Naive thymus-derived CD8-positive, alpha-beta T cell (primary cell): ENCODE results near the gene ATG16L1. TPM values are rescaled to one million over a fixed set of nuclear protein-coding genes. Genes with fewer than 3 reads are reported as not detected.

Source experiments
- ATAC-seq, 2 donors: fragments of 150-1000 bp; cut with Tn5 transposase in 1 of 2; sonication (Bioruptor Pico), chemical (Tn5 transposase) in 1 of 2; 1 replicate in 1 of 2; 2 replicates in 1 of 2; pipeline ENCODE4 v1.10.0; 2021; ENCODE audit warnings: mild to moderate bottlenecking in 2 of 2, moderate library complexity in 2 of 2
- POLR2A ChIA-PET: fragments of 350-600 bp; sonication (Branson Sonifier 250); formaldehyde crosslinking; loops from one replicate; lab custom pipeline; 2021; ENCODE audit warnings: antibody characterized with exemption; lab: Charles Lee
- DNase-seq, 10 donors: peaks; one replicate each; pipeline versions ENCODE4 v3.0.0 to v3.0.0-alpha.2; 2020 to 2022
- H3K27ac Mint-ChIP-seq, 10 donors: one replicate each; pipeline ENCODE4 v1.8.0; 2020 to 2022; ENCODE audit warnings: mild to moderate bottlenecking in 10 of 10, mixed read lengths in 10 of 10, moderate library complexity in 4 of 10, inconsistent platforms in 1 of 10
- H3K27me3 Mint-ChIP-seq, 5 donors: one replicate each; pipeline ENCODE4 v1.8.0; 2021 to 2022; ENCODE audit warnings: mixed read lengths in 5 of 5
- H3K36me3 Mint-ChIP-seq, 3 donors: one replicate each; pipeline ENCODE4 v1.8.0; 2020 to 2022; ENCODE audit warnings: mixed read lengths in 3 of 3, mild to moderate bottlenecking in 2 of 3, inconsistent platforms in 1 of 3
- H3K4me1 Mint-ChIP-seq, 4 donors: one replicate each; pipeline ENCODE4 v1.8.0; 2021 to 2022; ENCODE audit warnings: mixed read lengths in 4 of 4
- H3K4me3 Mint-ChIP-seq, 10 donors: one replicate each; pipeline ENCODE4 v1.8.0; 2020 to 2022; ENCODE audit warnings: mild to moderate bottlenecking in 10 of 10, mixed read lengths in 10 of 10, moderate library complexity in 6 of 10, inconsistent platforms in 1 of 10
- H3K9me3 Mint-ChIP-seq, 9 donors: one replicate each; pipeline ENCODE4 v1.8.0; 2020 to 2022; ENCODE audit warnings: mixed read lengths in 9 of 9, mild to moderate bottlenecking in 3 of 9, inconsistent platforms in 1 of 9, moderate library complexity in 1 of 9
- polyA plus RNA-seq, 3 donors: library from polyadenylated mRNA; unstranded; fragments of 300-500 nt; fragmentation: Illumina TruSeq; gene quantifications; one replicate each; pipeline ENCODE4 v1.2.3, GENCODE V29; 2021
- total RNA-seq, 8 experiments: library from RNA in 2 of 8; stranded (reverse) in 2 of 8; gene quantifications; one replicate each; pipeline ENCODE4 v1.2.3 and lab custom pipeline; 2021 to 2026

ATG16L1 gene
- total and polyA plus RNA-seq, 5 experiments from 2014 or later: 12.4 to 78.5 (median 19.3) TPM

- DNase-seq: no peak
- POLR2A ChIA-PET: interaction anchor here (0.9 to 1.2 kb wide), 2 partner anchors 11 to 53 kb away, joined by 3 read pairs; no protein-coding TSS in a partner anchor
- Mint-ChIP-seq H3K27ac (peak overlapping the region in 3 of 10 donors; percentile 39 to 71 (median 55)), H3K27me3 (no peaks in the 10 kb centered on the region), H3K9me3 (no peaks in the 10 kb centered on the region), H3K36me3 (peaks cover 18 to 97% (median 46%) of the 10 kb centered on the region in 3 donors), H3K4me3 (peak overlapping the region in 1 of 10 donors; percentile 38), H3K4me1 (peaks cover 25 to 42% (median 31%) of the 10 kb centered on the region in 4 donors)
- no peak for ATAC-seq
Measured at GRCh38 chr2:233278921-233279320, 27.4 kb downstream of the ATG16L1 start.

- peaks cover 25 to 40% (median 31%) of the 10 kb centered on the region in 4 donors for H3K4me1 Mint-ChIP-seq
- ATAC-seq (no peak), DNase-seq (no peak)
- peak overlapping the region; percentile 49 to 91 (median 72) for H3K27ac Mint-ChIP-seq
- POLR2A ChIA-PET: interaction anchor here (0.6 kb wide), 1 partner anchor 190 kb away, joined by 4 read pairs; no protein-coding TSS in a partner anchor
- no peaks in the 10 kb centered on the region for H3K27me3 Mint-ChIP-seq
- H3K36me3 Mint-ChIP-seq: peaks cover 16 to 97% (median 37%) of the 10 kb centered on the region in 3 donors
- H3K9me3 Mint-ChIP-seq: no peaks in the 10 kb centered on the region
- H3K4me3 Mint-ChIP-seq: peak overlapping the region in 1 of 10 donors; percentile 30
Measured at GRCh38 chr2:233280114-233280693, 28.7 kb downstream of the ATG16L1 start.

- H3K36me3 Mint-ChIP-seq: peaks cover 15 to 96% (median 35%) of the 10 kb centered on the region in 3 donors
- DNase-seq (no peak), ATAC-seq (peak; percentile 29 to 37)
- peak overlapping the region in 8 of 10 donors; percentile 16 to 73 (median 53) for H3K4me3 Mint-ChIP-seq
- no peaks in the 10 kb centered on the region for H3K9me3 Mint-ChIP-seq
- no peaks in the 10 kb centered on the region for H3K27me3 Mint-ChIP-seq
- H3K4me1 Mint-ChIP-seq: peaks cover 24 to 44% (median 34%) of the 10 kb centered on the region in 4 donors
- peak overlapping the region; percentile 72 to 98 (median 88) for H3K27ac Mint-ChIP-seq
- POLR2A ChIA-PET: interaction anchor here (1.0 to 1.5 kb wide), 5 partner anchors 9 to 50 kb away, joined by 3 to 6 read pairs (median 3); no protein-coding TSS in a partner anchor
Measured at GRCh38 chr2:233281553-233281952, 30.1 kb downstream of the ATG16L1 start.

- POLR2A ChIA-PET: interaction anchor here (0.8 to 1.5 kb wide), 6 partner anchors 8 to 72 kb away, joined by 3 to 6 read pairs (median 3); partner anchors contain the start of gene DGKD
Measured at GRCh38 chr2:233281992-233282603, 30.6 kb downstream of the ATG16L1 start.

GRCh38 chr2:233285921-233286320, 34.4 kb downstream of the ATG16L1 start:
- POLR2A ChIA-PET: interaction anchor here (0.7 to 0.9 kb wide), 2 partner anchors 16 to 28 kb away, joined by 4 to 5 read pairs; no protein-coding TSS in a partner anchor
- peak overlapping the region in 7 of 10 donors; percentile 6 to 89 (median 70) for H3K27ac Mint-ChIP-seq
- DNase-seq (no peak), ATAC-seq (no peak)
- H3K36me3 Mint-ChIP-seq: peaks cover 26 to 96% (median 30%) of the 10 kb centered on the region in 3 donors
- no peaks in the 10 kb centered on the region for H3K9me3 Mint-ChIP-seq
- H3K27me3 Mint-ChIP-seq: no peaks in the 10 kb centered on the region
- H3K4me3 Mint-ChIP-seq: no peak overlapping the region
- peaks cover 28 to 50% (median 41%) of the 10 kb centered on the region in 4 donors for H3K4me1 Mint-ChIP-seq

More at GRCh38 chr2:233281992-233282603, 30.6 kb downstream of the ATG16L1 start:
- Mint-ChIP-seq H3K4me3 (peak overlapping the region in 9 of 10 donors; percentile 16 to 73 (median 50)), H3K27ac (peak overlapping the region; percentile 72 to 98 (median 88)), H3K9me3 (no peaks in the 10 kb centered on the region), H3K27me3 (no peaks in the 10 kb centered on the region), H3K36me3 (peaks cover 15 to 97% (median 37%) of the 10 kb centered on the region in 3 donors), H3K4me1 (peaks cover 24 to 44% (median 37%) of the 10 kb centered on the region in 4 donors)
- ATAC-seq (peak; percentile 77 to 85), DNase-seq (peak in 4 of 10 donors; percentile 4 to 37 (median 18))

- no peak for ATAC-seq
- H3K4me3 Mint-ChIP-seq: no peak overlapping the region
- peak overlapping the region; percentile 22 to 89 (median 60) for H3K27ac Mint-ChIP-seq
- no peak for DNase-seq
- peaks cover 23 to 96% (median 46%) of the 10 kb centered on the region in 3 donors for H3K36me3 Mint-ChIP-seq
- H3K27me3 Mint-ChIP-seq: no peaks in the 10 kb centered on the region
- H3K4me1 Mint-ChIP-seq: peaks cover 15 to 35% (median 22%) of the 10 kb centered on the region in 4 donors
- no peaks in the 10 kb centered on the region for H3K9me3 Mint-ChIP-seq
- POLR2A ChIA-PET: interaction anchor here (1.3 kb wide), 1 partner anchor 18 kb away, joined by 5 read pairs; no protein-coding TSS in a partner anchor
Measured at GRCh38 chr2:233287871-233288270, 36.4 kb downstream of the ATG16L1 start.

- POLR2A ChIA-PET: interaction anchor here (1.3 kb wide), 1 partner anchor 18 kb away, joined by 5 read pairs; no protein-coding TSS in a partner anchor
- H3K4me1 Mint-ChIP-seq: peaks cover 12 to 29% (median 16%) of the 10 kb centered on the region in 4 donors
- peaks cover 20 to 97% (median 46%) of the 10 kb centered on the region in 3 donors for H3K36me3 Mint-ChIP-seq
- no peak overlapping the region for H3K4me3 Mint-ChIP-seq
- H3K27me3 Mint-ChIP-seq: no peaks in the 10 kb centered on the region
- no peaks in the 10 kb centered on the region for H3K9me3 Mint-ChIP-seq
- no peak for ATAC-seq
- peak overlapping the region in 9 of 10 donors; percentile 18 to 89 (median 62) for H3K27ac Mint-ChIP-seq
- no peak for DNase-seq
Measured at GRCh38 chr2:233288663-233289062, 37.2 kb downstream of the ATG16L1 start.

- peaks cover 14 to 27% (median 16%) of the 10 kb centered on the region in 4 donors for H3K4me1 Mint-ChIP-seq
- POLR2A ChIA-PET: interaction anchor here (0.8 to 1.3 kb wide), 4 partner anchors 8 to 65 kb away, joined by 3 read pairs; no protein-coding TSS in a partner anchor
- H3K36me3 Mint-ChIP-seq: peaks cover 20 to 97% (median 48%) of the 10 kb centered on the region in 3 donors
- ATAC-seq (no peak), DNase-seq (no peak)
- H3K9me3 Mint-ChIP-seq: no peaks in the 10 kb centered on the region
- no peaks in the 10 kb centered on the region for H3K27me3 Mint-ChIP-seq
- H3K4me3 Mint-ChIP-seq: no peak overlapping the region
- H3K27ac Mint-ChIP-seq: peak overlapping the region in 9 of 10 donors; percentile 61 to 93 (median 83)
Measured at GRCh38 chr2:233289648-233290047, 38.2 kb downstream of the ATG16L1 start.

GRCh38 chr2:233290051-233290845, 38.8 kb downstream of the ATG16L1 start:
- H3K4me1 Mint-ChIP-seq: peaks cover 8 to 24% (median 11%) of the 10 kb centered on the region in 4 donors
- POLR2A ChIA-PET: interaction anchor here (0.8 to 1.3 kb wide), 4 partner anchors 9 to 65 kb away, joined by 3 read pairs; no protein-coding TSS in a partner anchor
- H3K27me3 Mint-ChIP-seq: no peaks in the 10 kb centered on the region
- DNase-seq (no peak), ATAC-seq (no peak)
- H3K27ac Mint-ChIP-seq: peak overlapping the region; percentile 61 to 93 (median 80)
- H3K4me3 Mint-ChIP-seq: no peak overlapping the region
- peaks cover 14 to 97% (median 47%) of the 10 kb centered on the region in 3 donors for H3K36me3 Mint-ChIP-seq
- no peaks in the 10 kb centered on the region for H3K9me3 Mint-ChIP-seq

- no peak for ATAC-seq
- H3K9me3 Mint-ChIP-seq: no peaks in the 10 kb centered on the region
- POLR2A ChIA-PET: interaction anchor here (0.7 to 1.9 kb wide), 2 partner anchors 36 to 234 kb away, joined by 4 to 8 read pairs; no protein-coding TSS in a partner anchor
- peaks cover 4 to 58% (median 28%) of the 10 kb centered on the region in 3 donors for H3K36me3 Mint-ChIP-seq
- H3K4me3 Mint-ChIP-seq: no peak overlapping the region
- peak overlapping the region in 8 of 10 donors; percentile 25 to 83 (median 59) for H3K27ac Mint-ChIP-seq
- peaks cover 4 to 15% (median 10%) of the 10 kb centered on the region in 4 donors for H3K4me1 Mint-ChIP-seq
- no peak for DNase-seq
- no peaks in the 10 kb centered on the region for H3K27me3 Mint-ChIP-seq
Measured at GRCh38 chr2:233295891-233296290, 44.4 kb downstream of the ATG16L1 start.

- Mint-ChIP-seq H3K36me3 (peaks cover 0 to 46% (median 19%) of the 10 kb centered on the region in 3 donors), H3K27ac (peak overlapping the region in 9 of 10 donors; percentile 20 to 83 (median 65))
- DNase-seq: no peak
Measured at GRCh38 chr2:233297076-233297475, 45.6 kb downstream of the ATG16L1 start.

More at GRCh38 chr2:233297076-233297475, 45.6 kb downstream of the ATG16L1 start:
- H3K4me1 Mint-ChIP-seq: peaks cover 4 to 17% (median 10%) of the 10 kb centered on the region in 4 donors
- no peak for ATAC-seq
- H3K4me3 Mint-ChIP-seq: no peak overlapping the region
- no peaks in the 10 kb centered on the region for H3K9me3 Mint-ChIP-seq
- no peaks in the 10 kb centered on the region for H3K27me3 Mint-ChIP-seq
- POLR2A ChIA-PET: interaction anchor here (1.9 kb wide), 1 partner anchor 34 kb away, joined by 8 read pairs; no protein-coding TSS in a partner anchor
